Cardiac muscle cell (in vitro differentiated cells and primary cell): ENCODE data around the gene L3MBTL4. TPM values are rescaled to one million over a fixed set of nuclear protein-coding genes. Genes with fewer than 3 reads are reported as not detected.

Experiments used
- DNase-seq, 2 donors: peaks; one replicate each; pipeline versions ENCODE4 v3.0.0 to v3.0.0-alpha.2; 2010 to 2017; ENCODE audit warnings: low read depth in 1 of 2, low spot score in 1 of 2
- H3K27ac ChIP-seq: fragments of 200-600 bp; sonication (generic); 2 replicates; pipeline ENCODE4 v1.5.1; 2016
- H3K27me3 ChIP-seq: fragments of 200-600 bp; sonication (generic); 2 replicates; pipeline ENCODE4 v1.6.0; 2016; ENCODE audit warnings: control low read depth
- H3K36me3 ChIP-seq: fragments of 200-600 bp; sonication (generic); 2 replicates; pipeline ENCODE4 v1.5.1; 2016; ENCODE audit warnings: control low read depth
- H3K4me1 ChIP-seq: fragments of 200-600 bp; sonication (generic); 2 replicates; pipeline ENCODE4 v1.8.1; 2017; ENCODE audit warnings: low read depth, mild to moderate bottlenecking, mixed run types
- H3K4me3 ChIP-seq: fragments of 200-600 bp; sonication (generic); 2 replicates; pipeline ENCODE4 v1.5.1; 2016; ENCODE audit warnings: mild to moderate bottlenecking
- H3K9me3 ChIP-seq: fragments of 200-600 bp; sonication (generic); 2 replicates; pipeline ENCODE4 v1.5.1; 2017; ENCODE audit warnings: low read depth, mild to moderate bottlenecking, control low read depth
- polyA plus RNA-seq: library from polyadenylated mRNA; unstranded; fragments of >200 nt; fragmentation: Nextera tagmentation; extraction: Ambion mirVana; gene quantifications from 2 replicates; pipeline ENCODE4 v1.2.1, GENCODE V29; 2016
- total RNA-seq: library from RNA; depleted of rRNA; stranded (reverse); fragments of >200 nt; gene quantifications from 2 replicates; pipeline ENCODE4 v1.2.3, GENCODE V29; 2016
- TF ChIP-seq, protein P1 (sequence below): IDR thresholded peaks from 2 replicates; pipeline ENCODE4 v1.5.1; 2012; ENCODE audit warnings: low read depth, mild to moderate bottlenecking, low read length

The L3MBTL4 gene
- total and polyA plus RNA-seq, 2 experiments from 2014 or later, result 4.4 to 7.7 TPM

GRCh38 chr18:5995626-5996025 lies 419.1 kb downstream of the L3MBTL4 start:
- no peaks in the 10 kb centered on the region for H3K36me3 ChIP-seq
- TF ChIP-seq, protein P1, sequence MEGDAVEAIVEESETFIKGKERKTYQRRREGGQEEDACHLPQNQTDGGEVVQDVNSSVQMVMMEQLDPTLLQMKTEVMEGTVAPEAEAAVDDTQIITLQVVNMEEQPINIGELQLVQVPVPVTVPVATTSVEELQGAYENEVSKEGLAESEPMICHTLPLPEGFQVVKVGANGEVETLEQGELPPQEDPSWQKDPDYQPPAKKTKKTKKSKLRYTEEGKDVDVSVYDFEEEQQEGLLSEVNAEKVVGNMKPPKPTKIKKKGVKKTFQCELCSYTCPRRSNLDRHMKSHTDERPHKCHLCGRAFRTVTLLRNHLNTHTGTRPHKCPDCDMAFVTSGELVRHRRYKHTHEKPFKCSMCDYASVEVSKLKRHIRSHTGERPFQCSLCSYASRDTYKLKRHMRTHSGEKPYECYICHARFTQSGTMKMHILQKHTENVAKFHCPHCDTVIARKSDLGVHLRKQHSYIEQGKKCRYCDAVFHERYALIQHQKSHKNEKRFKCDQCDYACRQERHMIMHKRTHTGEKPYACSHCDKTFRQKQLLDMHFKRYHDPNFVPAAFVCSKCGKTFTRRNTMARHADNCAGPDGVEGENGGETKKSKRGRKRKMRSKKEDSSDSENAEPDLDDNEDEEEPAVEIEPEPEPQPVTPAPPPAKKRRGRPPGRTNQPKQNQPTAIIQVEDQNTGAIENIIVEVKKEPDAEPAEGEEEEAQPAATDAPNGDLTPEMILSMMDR, result no peak
- H3K27ac ChIP-seq, result no peak overlapping the region
- no peaks in the 10 kb centered on the region for H3K27me3 ChIP-seq
- no peaks in the 10 kb centered on the region for H3K9me3 ChIP-seq
- no peak for DNase-seq
- no peak overlapping the region for H3K4me3 ChIP-seq
- H3K4me1 ChIP-seq, result peaks cover 7% of the 10 kb centered on the region

DNA sequence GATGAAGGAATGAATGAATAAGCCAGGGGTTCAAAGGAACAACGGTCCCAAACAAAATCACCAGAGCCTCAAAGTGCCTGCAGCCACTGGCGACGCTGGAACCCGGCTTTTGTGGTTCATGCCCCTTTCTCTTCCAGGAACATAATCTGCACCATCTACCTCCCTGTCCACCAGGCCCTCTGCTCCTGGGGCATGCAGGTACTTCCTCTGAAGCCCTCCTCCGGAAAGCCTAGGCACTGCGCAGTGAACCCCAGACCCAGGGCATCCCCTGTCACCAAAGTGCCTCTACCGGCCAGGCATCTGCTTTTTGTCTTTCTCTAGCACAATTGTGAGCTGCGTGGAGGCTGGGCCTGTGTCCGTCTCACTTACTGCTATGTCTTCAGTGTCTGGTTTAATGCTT lies 420.8 kb downstream of the L3MBTL4 start:
- Histone ChIP-seq H3K27me3 (no peaks in the 10 kb centered on the region), H3K4me3 (no peak overlapping the region), H3K36me3 (no peaks in the 10 kb centered on the region), H3K27ac (no peak overlapping the region), H3K9me3 (no peaks in the 10 kb centered on the region), H3K4me1 (peaks cover 13% of the 10 kb centered on the region)
- TF ChIP-seq, protein P1, result no peak
- no peak for DNase-seq

GRCh38 chr18:5992381-5992780 lies 422.3 kb downstream of the L3MBTL4 start:
- no peak overlapping the region for H3K4me3 ChIP-seq
- DNase-seq, result no peak
- TF ChIP-seq, protein P1, result no peak

GRCh38 chr18:5987249-5987648 lies 427.5 kb downstream of the L3MBTL4 start:
- no peak for DNase-seq
- TF ChIP-seq, protein P1, result no peak
- Histone ChIP-seq H3K27me3 (no peaks in the 10 kb centered on the region), H3K27ac (no peak overlapping the region), H3K9me3 (no peaks in the 10 kb centered on the region), H3K4me3 (no peak overlapping the region), H3K36me3 (no peaks in the 10 kb centered on the region), H3K4me1 (peaks cover 35% of the 10 kb centered on the region)

More at GRCh38 chr18:5992381-5992780, 422.3 kb downstream of the L3MBTL4 start:
- no peaks in the 10 kb centered on the region for H3K27me3 ChIP-seq
- H3K9me3 ChIP-seq, result no peaks in the 10 kb centered on the region
- H3K4me1 ChIP-seq, result peaks cover 10% of the 10 kb centered on the region
- no peak overlapping the region for H3K27ac ChIP-seq
- H3K36me3 ChIP-seq, result no peaks in the 10 kb centered on the region

- DNase-seq, result no peak
- TF ChIP-seq, protein P1, result no peak
- H3K27me3 ChIP-seq, result no peaks in the 10 kb centered on the region
- H3K9me3 ChIP-seq, result no peaks in the 10 kb centered on the region
- H3K27ac ChIP-seq, result no peak overlapping the region
- H3K4me1 ChIP-seq, result peaks cover 38% of the 10 kb centered on the region
- no peak overlapping the region for H3K4me3 ChIP-seq
- H3K36me3 ChIP-seq, result no peaks in the 10 kb centered on the region
Measured at GRCh38 chr18:5986257-5986931, 428.3 kb downstream of the L3MBTL4 start.
